ENCODE data around the gene TLE1. TPM values are rescaled to one million over a fixed set of nuclear protein-coding genes. Genes with fewer than 3 reads are reported as not detected.

TLE1 gene
- total RNA-seq, 2 donors from 2014 or later = 1.0 to 2.4 TPM

DNA sequence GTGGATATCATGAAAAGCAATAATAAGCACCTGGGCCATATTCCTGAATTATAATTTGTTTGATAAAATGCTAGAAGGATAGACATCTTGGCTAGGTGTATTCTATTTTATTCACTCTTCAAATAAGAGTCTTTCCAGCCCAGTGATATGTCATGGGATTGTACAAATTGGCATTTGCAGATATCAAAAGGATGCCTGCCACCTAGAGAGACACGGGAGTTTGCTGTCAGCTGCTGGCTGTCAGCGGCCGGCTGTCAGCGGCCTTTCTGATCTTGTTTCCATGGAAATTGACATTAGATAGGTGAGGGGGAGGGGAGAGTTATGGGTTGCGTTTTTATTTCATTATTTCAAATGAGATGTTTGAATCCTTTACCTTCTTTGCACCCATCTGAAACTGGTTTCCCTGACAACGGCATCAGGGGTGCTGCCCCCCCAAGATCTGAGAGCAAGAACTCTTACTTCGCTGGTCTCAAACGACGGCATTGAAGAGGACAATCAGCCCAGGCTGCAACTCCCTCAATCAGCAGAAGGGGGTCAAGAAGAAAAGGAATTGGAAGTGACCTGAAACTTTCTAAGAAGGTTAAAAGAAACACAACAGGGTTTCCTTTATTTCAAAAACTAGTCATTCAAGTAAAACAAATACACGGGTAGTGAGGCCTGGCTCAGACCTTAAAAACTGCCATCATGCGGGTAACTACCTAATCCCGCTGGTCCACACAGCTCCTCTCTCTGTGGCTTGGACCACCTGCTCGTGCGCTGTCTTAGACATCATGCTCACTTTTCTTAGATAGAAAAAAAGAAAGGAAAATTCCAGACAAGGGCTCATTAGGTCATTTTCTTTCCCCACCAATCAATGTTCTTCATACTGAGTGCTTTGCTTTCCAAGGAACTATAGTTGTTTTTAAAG is 115.7 kb downstream of the TLE1 start:
- Mint-ChIP-seq H3K36me3 (no peaks in the 10 kb centered on the region), H3K4me1 (ENCODE audit: low read depth in 2 of 2) (no peaks in the 10 kb centered on the region), H3K9me3 (no peaks in the 10 kb centered on the region), H3K27ac (no peak overlapping the region), H3K27me3 (no peaks in the 10 kb centered on the region), H3K4me3 (no peak overlapping the region)
- ATAC-seq (no peak), DNase-seq (ENCODE audit: low spot score) (no peak)

DNA sequence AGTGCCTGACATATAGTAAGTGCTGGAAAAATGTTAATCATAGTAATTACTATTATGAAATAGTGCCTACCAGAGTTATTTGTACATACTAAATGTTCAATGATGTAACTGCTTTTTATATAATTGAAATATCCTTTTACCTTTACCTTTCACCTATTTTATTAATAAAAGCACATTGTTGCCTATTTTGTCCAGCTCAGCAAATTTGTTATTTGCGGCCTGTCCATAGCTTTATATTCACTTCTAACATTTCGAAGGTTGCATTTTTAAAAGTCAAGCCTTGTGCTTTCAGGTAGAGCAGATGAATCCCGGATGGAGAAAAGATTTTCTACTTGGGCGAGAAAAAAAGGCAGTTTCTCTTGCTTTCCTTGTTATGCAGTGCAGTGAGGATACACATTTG is 119.3 kb downstream of the TLE1 start:
- Mint-ChIP-seq H3K27ac (no peak overlapping the region), H3K4me3 (no peak overlapping the region), H3K4me1 (ENCODE audit: low read depth in 2 of 2) (no peaks in the 10 kb centered on the region), H3K27me3 (peaks cover under 1 to 2% of the 10 kb centered on the region in 2 donors), H3K36me3 (no peaks in the 10 kb centered on the region), H3K9me3 (no peaks in the 10 kb centered on the region)
- no peak for DNase-seq (ENCODE audit: low spot score)
- ATAC-seq = no peak

DNA sequence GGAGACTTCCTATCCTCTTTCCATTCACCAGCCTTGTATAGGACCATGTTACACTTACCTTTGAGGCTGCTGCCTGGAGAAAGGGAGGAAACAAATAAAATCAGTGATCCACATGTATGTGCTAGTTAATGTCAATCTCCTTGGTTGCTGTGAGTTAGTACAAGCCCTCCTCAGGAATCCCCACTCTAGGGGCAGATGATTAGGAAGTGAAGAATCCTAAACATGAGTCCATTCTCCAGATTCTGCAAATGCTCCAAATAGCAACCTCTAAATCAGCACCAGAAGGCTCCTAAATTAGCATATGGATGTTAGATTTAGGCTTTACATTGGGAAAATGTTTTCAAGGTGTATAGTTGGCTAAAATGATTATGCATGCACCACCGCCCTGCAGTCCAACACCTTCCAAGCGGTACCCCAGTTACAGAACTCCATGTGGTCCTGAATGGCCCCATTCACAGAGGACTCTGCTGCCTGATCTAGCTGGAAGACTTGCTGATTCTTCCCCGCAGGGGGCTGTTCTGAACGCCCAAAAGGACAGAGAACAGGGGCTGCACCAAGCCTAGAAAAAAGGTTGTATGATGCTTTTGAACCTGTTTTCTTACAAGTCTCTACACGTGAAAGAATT is 123.2 kb downstream of the TLE1 start:
- no peak overlapping the region for H3K27ac Mint-ChIP-seq
- DNase-seq (ENCODE audit: low spot score) = no peak
- no peaks in the 10 kb centered on the region for H3K9me3 Mint-ChIP-seq
- no peak for ATAC-seq
- no peaks in the 10 kb centered on the region for H3K4me1 Mint-ChIP-seq (ENCODE audit: low read depth in 2 of 2)
- H3K27me3 Mint-ChIP-seq = peaks cover 6 to 14% of the 10 kb centered on the region in 2 donors
- H3K4me3 Mint-ChIP-seq = no peak overlapping the region
- H3K36me3 Mint-ChIP-seq = no peaks in the 10 kb centered on the region

DNA sequence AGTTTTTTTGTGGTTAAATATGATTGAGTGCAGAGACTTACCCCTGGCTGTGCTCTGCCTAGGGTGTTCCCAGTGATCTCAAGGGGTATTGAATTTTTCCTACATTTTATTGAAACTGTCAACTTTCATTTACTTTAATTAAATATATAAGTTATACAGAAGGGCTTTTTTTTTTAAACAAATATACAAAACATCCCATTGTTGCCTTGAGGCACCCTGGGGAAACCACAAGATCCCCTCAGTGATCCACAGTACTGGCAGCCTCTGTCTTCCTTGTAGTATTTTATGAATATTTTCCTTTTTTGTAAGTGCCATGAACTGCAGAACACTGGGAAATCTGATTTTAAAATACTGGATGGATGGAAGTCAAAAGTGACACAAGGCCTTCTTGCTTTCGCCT is 123.7 kb downstream of the TLE1 start:
- no peak for DNase-seq (ENCODE audit: low spot score)
- H3K27ac Mint-ChIP-seq = no peak overlapping the region
- H3K36me3 Mint-ChIP-seq = no peaks in the 10 kb centered on the region
- no peak overlapping the region for H3K4me3 Mint-ChIP-seq
- no peaks in the 10 kb centered on the region for H3K9me3 Mint-ChIP-seq
- H3K4me1 Mint-ChIP-seq (ENCODE audit: low read depth in 2 of 2) = no peaks in the 10 kb centered on the region
- H3K27me3 Mint-ChIP-seq = peaks cover 6 to 14% of the 10 kb centered on the region in 2 donors
- no peak for ATAC-seq

DNA sequence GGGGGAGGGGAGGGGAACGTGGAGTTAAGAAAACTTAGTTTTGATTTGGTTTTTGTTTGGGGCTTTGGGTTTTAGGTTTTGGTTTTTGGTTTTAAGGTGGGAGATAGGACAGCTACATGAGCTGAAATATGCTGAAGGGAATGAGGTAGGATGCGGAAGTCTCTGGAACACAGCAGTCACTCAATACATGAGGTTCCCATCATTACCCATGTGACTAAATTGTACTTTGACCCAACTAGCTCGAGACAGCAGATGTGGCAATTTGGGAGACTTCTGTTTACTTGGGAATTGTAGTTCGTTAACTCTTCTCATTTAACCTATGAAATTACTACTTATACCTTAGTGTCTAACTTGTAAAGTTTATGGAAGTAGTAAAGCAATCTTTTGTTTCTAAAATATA is 124.2 kb downstream of the TLE1 start:
- no peak for DNase-seq (ENCODE audit: low spot score)
- Mint-ChIP-seq H3K9me3 (no peaks in the 10 kb centered on the region), H3K4me1 (ENCODE audit: low read depth in 2 of 2) (no peaks in the 10 kb centered on the region), H3K27ac (no peak overlapping the region), H3K27me3 (peaks cover 6 to 14% of the 10 kb centered on the region in 2 donors), H3K4me3 (no peak overlapping the region), H3K36me3 (no peaks in the 10 kb centered on the region)
- no peak for ATAC-seq

DNA sequence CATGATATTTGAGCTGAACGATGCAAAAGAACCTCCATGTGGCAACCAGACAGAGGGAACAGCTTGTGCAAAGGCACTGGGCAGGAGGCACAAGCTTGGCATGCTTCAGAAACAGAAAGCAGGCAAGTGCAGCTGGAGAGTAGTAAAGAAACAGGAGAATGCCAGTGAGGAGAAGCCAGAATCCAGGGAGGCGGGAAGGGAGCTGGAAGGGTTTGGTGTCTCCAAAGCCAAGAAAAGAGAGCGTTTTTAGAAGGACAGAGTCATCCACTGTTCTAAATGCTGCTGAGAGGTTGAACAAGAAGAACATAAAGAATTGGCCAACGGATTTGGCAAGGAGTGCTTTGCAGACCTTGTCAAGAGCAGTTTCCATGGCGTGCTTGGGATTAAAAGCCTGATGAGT is 124.7 kb downstream of the TLE1 start:
- Mint-ChIP-seq H3K27ac (no peak overlapping the region), H3K36me3 (no peaks in the 10 kb centered on the region)

DNA sequence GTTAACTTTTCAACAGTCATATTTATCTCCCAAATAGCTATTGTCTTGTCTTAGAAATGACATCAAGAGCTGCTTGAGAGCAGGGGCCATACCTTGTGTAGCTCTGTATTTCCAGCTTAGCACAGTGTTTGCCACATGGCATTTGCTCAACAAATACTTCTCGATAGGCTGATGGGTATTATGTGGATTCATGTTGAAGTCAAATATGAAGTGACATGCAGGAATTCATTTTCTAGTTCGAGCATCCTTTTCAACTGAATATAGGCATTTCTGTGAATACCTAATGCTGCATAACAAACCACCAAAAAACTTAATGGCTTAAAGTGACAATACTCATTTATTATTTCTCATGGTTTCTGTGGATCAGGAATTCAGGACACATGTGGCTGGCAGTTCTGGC is 125.6 kb downstream of the TLE1 start:
- no peak for DNase-seq (ENCODE audit: low spot score)
- Mint-ChIP-seq H3K27me3 (peaks cover 9 to 26% of the 10 kb centered on the region in 2 donors), H3K9me3 (no peaks in the 10 kb centered on the region)

More for the DNA sequence above, 124.7 kb downstream of the TLE1 start:
- Mint-ChIP-seq H3K9me3 (no peaks in the 10 kb centered on the region), H3K27me3 (peaks cover 9 to 19% of the 10 kb centered on the region in 2 donors), H3K4me3 (no peak overlapping the region), H3K4me1 (ENCODE audit: low read depth in 2 of 2) (no peaks in the 10 kb centered on the region)
- ATAC-seq (no peak), DNase-seq (ENCODE audit: low spot score) (no peak)

DNA sequence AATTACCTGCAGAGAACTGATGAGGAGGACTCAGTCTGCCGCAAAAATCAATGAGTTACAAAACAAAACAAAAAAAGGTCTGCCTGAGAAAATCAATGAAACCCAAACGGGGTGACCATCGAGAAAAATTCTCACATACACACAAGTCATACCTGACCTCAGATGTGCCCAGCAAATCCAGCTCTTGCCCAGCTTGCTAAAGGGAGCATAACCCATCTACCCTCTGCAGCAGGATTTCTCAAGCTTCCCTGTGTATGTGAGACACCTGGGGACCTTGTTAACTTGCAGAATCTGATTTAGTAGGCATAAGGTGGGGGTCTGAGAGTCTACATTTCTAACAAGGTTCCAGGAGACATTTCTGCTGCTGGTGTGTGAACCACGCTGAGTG is 126.3 kb downstream of the TLE1 start:
- DNase-seq (ENCODE audit: low spot score) (no peak), ATAC-seq (no peak)
- H3K9me3 Mint-ChIP-seq = no peaks in the 10 kb centered on the region
- H3K36me3 Mint-ChIP-seq = no peaks in the 10 kb centered on the region
- H3K27me3 Mint-ChIP-seq = peaks cover 9 to 28% of the 10 kb centered on the region in 2 donors
- H3K4me1 Mint-ChIP-seq (ENCODE audit: low read depth in 2 of 2) = no peaks in the 10 kb centered on the region
- no peak overlapping the region for H3K27ac Mint-ChIP-seq
- no peak overlapping the region for H3K4me3 Mint-ChIP-seq

More for the DNA sequence above, 125.6 kb downstream of the TLE1 start:
- no peak overlapping the region for H3K4me3 Mint-ChIP-seq
- no peaks in the 10 kb centered on the region for H3K36me3 Mint-ChIP-seq
- no peak for ATAC-seq
- no peak overlapping the region for H3K27ac Mint-ChIP-seq
- H3K4me1 Mint-ChIP-seq (ENCODE audit: low read depth in 2 of 2) = no peaks in the 10 kb centered on the region

DNA sequence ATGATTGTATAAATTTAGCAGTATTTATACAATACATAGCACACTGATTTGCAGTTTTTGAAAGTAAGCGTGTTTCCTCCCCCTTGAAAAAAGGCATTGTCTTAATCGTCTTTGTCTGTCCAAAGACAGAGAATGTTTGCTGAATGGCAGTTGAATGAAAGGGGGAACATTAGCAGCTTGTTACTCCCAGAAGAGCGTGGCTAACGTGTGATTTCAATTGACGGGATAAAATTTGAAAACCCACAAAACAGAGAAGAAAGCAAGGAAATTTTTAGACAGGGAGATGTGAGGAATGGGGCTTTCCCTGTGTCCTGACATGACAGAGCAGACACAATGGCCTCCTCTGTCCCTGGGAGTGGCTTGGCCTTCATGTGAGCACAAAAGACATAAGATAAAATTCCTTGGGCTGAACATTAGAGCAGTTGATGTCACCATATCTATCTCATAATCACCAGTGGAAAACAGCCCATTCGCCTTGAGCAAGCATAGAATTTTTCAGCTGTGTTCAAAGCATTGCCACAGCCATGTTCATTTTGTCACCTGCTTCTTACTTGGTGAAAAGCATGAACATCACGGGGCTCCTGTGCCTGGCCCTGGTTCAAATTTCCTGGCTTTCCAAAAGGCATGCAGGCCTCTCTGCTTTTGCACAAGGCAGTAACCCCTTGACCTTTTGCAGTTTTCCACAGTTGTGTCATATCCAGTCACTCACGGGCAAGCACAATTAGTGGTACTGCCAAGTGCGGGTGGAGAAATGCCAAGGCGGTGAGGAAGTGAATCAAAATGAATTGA is 126.9 kb downstream of the TLE1 start:
- no peak for DNase-seq (ENCODE audit: low spot score)
- no peaks in the 10 kb centered on the region for H3K9me3 Mint-ChIP-seq

DNA sequence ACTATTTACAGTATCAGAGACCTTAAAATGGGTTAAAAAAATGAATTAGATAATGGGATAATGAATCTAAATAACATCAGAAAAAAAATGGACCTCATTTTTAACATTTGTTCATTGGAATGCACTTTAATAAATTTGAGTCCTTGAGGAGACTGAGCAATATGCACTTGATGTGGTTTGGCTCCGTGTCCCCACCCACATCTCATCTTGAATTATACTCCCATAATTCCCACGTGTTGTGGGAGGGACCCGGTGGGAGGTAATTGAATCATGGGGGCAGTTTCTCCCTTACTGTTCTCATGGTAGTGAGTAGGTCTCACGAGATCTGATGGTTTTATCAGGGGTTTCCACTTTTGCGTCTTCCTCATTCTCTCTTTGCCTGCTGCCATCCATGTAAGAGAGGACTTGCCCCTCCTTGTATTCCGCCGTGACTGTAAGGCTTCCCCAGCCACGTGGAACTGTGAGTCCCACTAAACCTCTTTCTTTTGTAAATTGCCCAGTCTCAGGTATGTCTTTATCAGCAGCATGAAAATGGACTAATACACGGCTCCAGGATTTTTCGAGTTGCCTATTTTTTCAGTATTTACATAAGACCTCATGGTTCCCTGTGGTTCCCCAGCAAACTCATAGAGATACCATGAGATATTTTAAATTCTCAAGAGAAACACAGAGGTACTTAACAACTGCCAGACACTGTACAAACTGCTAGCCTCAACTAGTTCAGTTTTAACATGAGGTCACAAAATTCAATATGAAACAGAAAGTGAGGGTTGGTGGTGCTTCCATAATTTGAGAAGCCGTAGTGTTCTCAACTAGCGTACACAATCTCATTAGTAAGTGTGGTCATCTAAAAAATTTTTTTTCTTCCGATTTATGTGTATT is 128.3 kb downstream of the TLE1 start:
- Mint-ChIP-seq H3K4me1 (ENCODE audit: low read depth in 2 of 2) (no peaks in the 10 kb centered on the region), H3K4me3 (no peak overlapping the region), H3K27me3 (peaks cover 9 to 34% of the 10 kb centered on the region in 2 donors), H3K36me3 (no peaks in the 10 kb centered on the region), H3K27ac (no peak overlapping the region), H3K9me3 (no peaks in the 10 kb centered on the region)
- ATAC-seq (no peak), DNase-seq (ENCODE audit: low spot score) (no peak)

More for the DNA sequence above, 126.9 kb downstream of the TLE1 start:
- Mint-ChIP-seq H3K4me3 (no peak overlapping the region), H3K27me3 (peaks cover 9 to 32% of the 10 kb centered on the region in 2 donors), H3K27ac (no peak overlapping the region), H3K36me3 (no peaks in the 10 kb centered on the region), H3K4me1 (ENCODE audit: low read depth in 2 of 2) (no peaks in the 10 kb centered on the region)
- no peak for ATAC-seq

DNA sequence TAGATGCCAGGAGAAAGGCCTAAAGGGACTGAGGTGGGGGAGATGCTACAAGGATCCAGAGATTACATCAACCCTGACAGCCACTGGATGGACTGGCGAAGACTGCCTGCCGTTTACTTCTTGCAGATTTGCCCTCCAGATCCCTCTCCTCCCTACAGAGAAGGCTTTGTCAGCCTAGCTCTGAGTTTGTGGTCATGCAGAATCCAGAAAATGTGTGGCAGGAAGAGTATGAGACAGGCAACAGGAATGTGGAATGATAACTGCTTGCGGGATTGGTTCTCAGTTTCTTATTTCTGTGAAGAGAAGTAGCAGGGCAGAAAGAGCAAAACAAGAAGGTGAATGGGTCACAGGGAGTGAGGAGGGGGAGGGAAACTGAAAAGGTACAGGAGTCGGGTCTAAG is 129.6 kb downstream of the TLE1 start:
- Mint-ChIP-seq H3K27me3 (peaks cover 6 to 35% of the 10 kb centered on the region in 2 donors), H3K27ac (no peak overlapping the region), H3K4me1 (ENCODE audit: low read depth in 2 of 2) (no peaks in the 10 kb centered on the region), H3K9me3 (no peaks in the 10 kb centered on the region), H3K4me3 (no peak overlapping the region), H3K36me3 (no peaks in the 10 kb centered on the region)
- ATAC-seq (no peak), DNase-seq (ENCODE audit: low spot score) (no peak)

DNA sequence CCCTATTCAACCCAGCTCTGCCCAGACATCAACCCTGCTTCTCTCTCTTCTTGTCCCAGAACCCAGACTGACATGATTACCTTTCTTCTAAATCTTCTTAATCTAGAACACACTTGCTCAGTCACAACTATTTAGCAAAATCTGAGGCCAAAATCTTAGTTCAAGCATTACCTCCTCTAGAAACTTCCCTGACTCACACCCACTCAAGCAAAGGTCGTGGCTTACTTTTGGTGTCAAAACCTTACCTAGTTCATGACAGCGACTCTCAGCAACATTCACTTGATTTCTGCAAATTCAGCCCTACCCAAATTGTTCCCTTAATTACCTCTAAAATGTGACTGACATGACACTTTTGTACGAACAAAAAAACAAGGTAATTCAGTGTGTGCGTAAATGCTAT is 130.2 kb downstream of the TLE1 start:
- no peaks in the 10 kb centered on the region for H3K36me3 Mint-ChIP-seq
- no peaks in the 10 kb centered on the region for H3K4me1 Mint-ChIP-seq (ENCODE audit: low read depth in 2 of 2)
- ATAC-seq (no peak), DNase-seq (ENCODE audit: low spot score) (no peak)
- no peaks in the 10 kb centered on the region for H3K9me3 Mint-ChIP-seq
- no peak overlapping the region for H3K4me3 Mint-ChIP-seq
- no peak overlapping the region for H3K27ac Mint-ChIP-seq
- H3K27me3 Mint-ChIP-seq = peaks cover 3 to 30% of the 10 kb centered on the region in 2 donors

Measured in natural killer cell treated with Interleukin-12 subunit alpha and Interleukin-12 subunit beta and Interleukin-15 and Interleukin-18, amount 100 ng/mL, for 72 hours (primary cell).